Adrenal gland (tissue), 5 donors: ENCODE results near the gene NAPA.

ENCODE experiments used
- POLR2A ChIP-seq, 2 donors: fragments of 450-650 bp; IDR thresholded peaks; one replicate each; pipeline ENCODE4 v1.6.1; 2017; ENCODE audit warnings: antibody characterized with exemption in 2 of 2, mild to moderate bottlenecking in 2 of 2, moderate library complexity in 1 of 2
- TF ChIP-seq, protein P1 (sequence below), 6 experiments: fragments of 450-650 bp in 4 of 6; fragments of 200-600 bp in 2 of 6; sonication (generic) in 1 of 6; IDR thresholded peaks; 1 replicate in 5 of 6; 2 replicates in 1 of 6; pipeline versions ENCODE4 v1.5.1 to v1.8.0; 2016 to 2021; ENCODE audit warnings: antibody characterized with exemption in 6 of 6, mild to moderate bottlenecking in 2 of 6, moderate library complexity in 1 of 6
- donor health status: DM: no; HTN: no; CAD: no.

GRCh38 chr19:47456721-47457474, 58.0 kb downstream of the NAPA start:
- TF ChIP-seq, protein P1, sequence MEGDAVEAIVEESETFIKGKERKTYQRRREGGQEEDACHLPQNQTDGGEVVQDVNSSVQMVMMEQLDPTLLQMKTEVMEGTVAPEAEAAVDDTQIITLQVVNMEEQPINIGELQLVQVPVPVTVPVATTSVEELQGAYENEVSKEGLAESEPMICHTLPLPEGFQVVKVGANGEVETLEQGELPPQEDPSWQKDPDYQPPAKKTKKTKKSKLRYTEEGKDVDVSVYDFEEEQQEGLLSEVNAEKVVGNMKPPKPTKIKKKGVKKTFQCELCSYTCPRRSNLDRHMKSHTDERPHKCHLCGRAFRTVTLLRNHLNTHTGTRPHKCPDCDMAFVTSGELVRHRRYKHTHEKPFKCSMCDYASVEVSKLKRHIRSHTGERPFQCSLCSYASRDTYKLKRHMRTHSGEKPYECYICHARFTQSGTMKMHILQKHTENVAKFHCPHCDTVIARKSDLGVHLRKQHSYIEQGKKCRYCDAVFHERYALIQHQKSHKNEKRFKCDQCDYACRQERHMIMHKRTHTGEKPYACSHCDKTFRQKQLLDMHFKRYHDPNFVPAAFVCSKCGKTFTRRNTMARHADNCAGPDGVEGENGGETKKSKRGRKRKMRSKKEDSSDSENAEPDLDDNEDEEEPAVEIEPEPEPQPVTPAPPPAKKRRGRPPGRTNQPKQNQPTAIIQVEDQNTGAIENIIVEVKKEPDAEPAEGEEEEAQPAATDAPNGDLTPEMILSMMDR (IDR thresholded peaks at IDR 0.05), result no peak
- no peak for TF ChIP-seq POLR2A (IDR thresholded peaks at IDR 0.05)
